ENCODE data around the gene BCAS4.

- TF ChIP-seq POLR2A (IDR thresholded peaks at IDR 0.05; ENCODE audit: low read length) = no peak
- no peak for TF ChIP-seq GATA1 (IDR thresholded peaks at IDR 0.05; ENCODE audit: low read depth, low read length)
Observed at GRCh38 chr20:50916257-50916656, 121.4 kb downstream of the BCAS4 start.
